PFSK-1 (cell line): Measurements from ENCODE around the gene IGFN1.

ENCODE experiments used
- FOXP2 ChIP-seq: optimal IDR thresholded peaks from 2 replicates; pipeline ENCODE3; 2011; ENCODE audit warnings: borderline replicate concordance, control low read depth, inconsistent platforms; ENCODE audit not compliant: insufficient read depth; ENCODE audit errors: extremely low read length, extremely low read depth
- POLR2AphosphoS5 ChIP-seq: IDR thresholded peaks from 2 replicates; pipeline ENCODE4 v1.6.1; 2012; ENCODE audit warnings: low read depth, mild to moderate bottlenecking, control low read depth, low read length, moderate library complexity
- REST ChIP-seq, 2 experiments: IDR thresholded peaks; 2 replicates each; pipeline versions ENCODE4 v1.6.1 to v1.8.0; 2011 to 2012; ENCODE audit warnings: low read depth in 2 of 2, low read length in 2 of 2, control low read depth in 1 of 2, inconsistent platforms in 1 of 2, mild to moderate bottlenecking in 1 of 2, moderate library complexity in 1 of 2; ENCODE audit not compliant: insufficient read depth in 1 of 2
- SIN3A ChIP-seq: IDR thresholded peaks from 2 replicates; pipeline ENCODE4 v1.6.1; 2012; ENCODE audit warnings: mild to moderate bottlenecking, low read length, moderate library complexity, borderline replicate concordance; ENCODE audit not compliant: insufficient read depth
- TAF1 ChIP-seq: IDR thresholded peaks from 2 replicates; pipeline ENCODE4 v1.6.1; 2012; ENCODE audit warnings: low read length, control low read depth, borderline replicate concordance; ENCODE audit not compliant: insufficient read depth

IGFN1 gene

GRCh38 chr1:201185123-201185453 lies 5.5 kb upstream of the IGFN1 start:
- TF ChIP-seq FOXP2 (no peak), REST (IDR thresholded peaks at IDR 0.05; ENCODE audit: insufficient read depth in 1 of 2, low read depth in 2 of 2, low read length in 2 of 2) (no peak), SIN3A (no peak), TAF1 (no peak), POLR2AphosphoS5 (no peak)

GRCh38 chr1:201185527-201186128 lies 5.0 kb upstream of the IGFN1 start:
- TF ChIP-seq SIN3A (no peak), TAF1 (no peak), REST (IDR thresholded peaks at IDR 0.05; ENCODE audit: insufficient read depth in 1 of 2, low read depth in 2 of 2, low read length in 2 of 2) (no peak), POLR2AphosphoS5 (no peak), FOXP2 (no peak)

GRCh38 chr1:201186192-201186591 lies 4.4 kb upstream of the IGFN1 start:
- TF ChIP-seq FOXP2 = no peak
- TF ChIP-seq TAF1 = no peak
- no peak for TF ChIP-seq SIN3A
- TF ChIP-seq REST (IDR thresholded peaks at IDR 0.05; ENCODE audit: insufficient read depth in 1 of 2, low read depth in 2 of 2, low read length in 2 of 2) = no peak
- TF ChIP-seq POLR2AphosphoS5 = no peak

GRCh38 chr1:201189085-201189484 lies 1.5 kb upstream of the IGFN1 start:
- TF ChIP-seq SIN3A (no peak), TAF1 (no peak), POLR2AphosphoS5 (no peak), FOXP2 (no peak), REST (IDR thresholded peaks at IDR 0.05; ENCODE audit: insufficient read depth in 1 of 2, low read depth in 2 of 2, low read length in 2 of 2) (no peak)

GRCh38 chr1:201190005-201190404 lies 619 bp upstream of the IGFN1 start:
- no peak for TF ChIP-seq TAF1
- TF ChIP-seq SIN3A = no peak
- TF ChIP-seq FOXP2 = no peak
- no peak for TF ChIP-seq REST (IDR thresholded peaks at IDR 0.05; ENCODE audit: insufficient read depth in 1 of 2, low read depth in 2 of 2, low read length in 2 of 2)
- TF ChIP-seq POLR2AphosphoS5 = no peak
